HepG2 (cell line): ENCODE results near the gene TRPC1. TPM values are rescaled to one million over a fixed set of nuclear protein-coding genes. Genes with fewer than 3 reads are reported as not detected.

Experiments
- ATAC-seq: fragments of 200-7000 bp; cut with Tn5 transposase; 3 replicates; pipeline ENCODE4 v1.9.1; 2020; ENCODE audit warnings: mild to moderate bottlenecking, moderate library complexity
- BruUV-seq: library from RNA; stranded (reverse); fragments of 400-500 nt; replicated peaks from 2 replicates; lab custom pipeline; 2021; lab: Mats Ljungman, UMichigan
- CTCF ChIA-PET: fragments of 300-600 bp; formaldehyde crosslinking; extraction: SDS; loops from one replicate; lab custom pipeline; 2021; ENCODE audit warnings: low total read pairs, inconsistent platforms, low intra/inter-chr PET ratio; lab: Yijun Ruan, JAX
- POLR2A ChIA-PET: fragments of 350-600 bp; sonication (Branson Sonifier 250); formaldehyde crosslinking; loops from one replicate; lab custom pipeline; 2020; ENCODE audit warnings: antibody characterized with exemption, inconsistent platforms; lab: Yijun Ruan, JAX
- DNase-seq: peaks from one replicate; pipeline ENCODE4 v3.0.0-alpha.2; 2015; ENCODE audit warnings: low spot score
- FAIRE-seq: peaks from 3 replicates; lab custom pipeline; 2011; peaks lifted over from hg19 to GRCh38; lab: Jason Lieb, UNC
- H2AFZ ChIP-seq: one replicate; pipeline ENCODE4 v1.6.1; 2011; ENCODE audit warnings: low read length, inconsistent platforms
- H3K27ac ChIP-seq: fragments of 300-600 bp; 3 replicates; pipeline ENCODE4 v1.8.0; 2011; ENCODE audit warnings: mixed run types, mild to moderate bottlenecking, mixed read lengths, low read length, inconsistent platforms; ENCODE audit not compliant: insufficient read depth; ENCODE audit errors: extremely low read length
- H3K27me3 ChIP-seq, 2 experiments: fragments of 200-600 bp in 1 of 2; 2 replicates in 1 of 2; 3 replicates in 1 of 2; pipeline versions ENCODE4 v1.6.0 to v1.8.0; 2011; ENCODE audit warnings: low read length in 2 of 2, mild to moderate bottlenecking in 2 of 2, moderate library complexity in 2 of 2, inconsistent platforms in 1 of 2; ENCODE audit not compliant: insufficient read depth in 2 of 2, control insufficient read depth in 1 of 2
- H3K36me3 ChIP-seq, 2 experiments: fragments of 200-600 bp in 1 of 2; replicated peaks in 1 of 2; 2 replicates in 1 of 2; 3 replicates in 1 of 2; pipeline versions ENCODE4 v1.5.1 to v1.8.0; 2011; ENCODE audit warnings: low read length in 2 of 2, inconsistent platforms in 1 of 2; ENCODE audit not compliant: insufficient read depth in 2 of 2, control insufficient read depth in 1 of 2
- H3K4me1 ChIP-seq: 2 replicates; pipeline ENCODE4 v1.5.1; 2012; ENCODE audit warnings: low read length, inconsistent platforms; ENCODE audit not compliant: insufficient read depth
- H3K4me2 ChIP-seq: 2 replicates; pipeline ENCODE4 v1.6.0; 2011; ENCODE audit warnings: low read depth, low read length, inconsistent platforms
- H3K4me3 ChIP-seq, 3 experiments: fragments of 200-600 bp in 1 of 3; sonication (generic), shearing (Covaris generic) in 1 of 3; replicated peaks in 1 of 3; 2 replicates each; pipeline ENCODE4 v1.5.1; 2011 to 2016; ENCODE audit warnings: low read length in 3 of 3, inconsistent platforms in 2 of 3, low read depth in 2 of 3, mild to moderate bottlenecking in 2 of 3, control low read depth in 1 of 3, mixed read lengths in 1 of 3; ENCODE audit not compliant: insufficient read depth in 1 of 3
- H3K79me2 ChIP-seq: one replicate; pipeline ENCODE4 v1.6.1; 2011; ENCODE audit warnings: low read length, inconsistent platforms; ENCODE audit not compliant: insufficient read depth
- H3K9ac ChIP-seq: 2 replicates; pipeline ENCODE4 v1.6.0; 2011; ENCODE audit warnings: mild to moderate bottlenecking, low read depth, low read length, inconsistent platforms; ENCODE audit not compliant: insufficient read depth
- H3K9me3 ChIP-seq: 2 replicates; pipeline ENCODE4 v1.5.1; 2012; ENCODE audit warnings: mild to moderate bottlenecking, low read length
- H4K20me1 ChIP-seq: 2 replicates; pipeline ENCODE4 v1.6.0; 2011; ENCODE audit warnings: inconsistent platforms, mild to moderate bottlenecking, low read length, moderate library complexity; ENCODE audit not compliant: insufficient read depth
- CHD4 ChIP-seq: fragments of 200-600 bp; sonication (generic); IDR thresholded peaks from 2 replicates; pipeline ENCODE4 v1.7.0; 2017; ENCODE audit warnings: mild to moderate bottlenecking, low read length, borderline replicate concordance
- FOXP4 ChIP-seq: sonication (generic); formaldehyde crosslinking; IDR thresholded peaks from 2 replicates; pipeline ENCODE4 v1.4.0; 2020; ENCODE audit warnings: missing genetic modification reagents
- GFI1 ChIP-seq: sonication (generic); formaldehyde crosslinking; IDR thresholded peaks from 2 replicates; pipeline ENCODE4 v1.5.0; 2020; ENCODE audit warnings: missing genetic modification reagents, mild to moderate bottlenecking, borderline replicate concordance
- HDAC2 ChIP-seq: sonication (generic); formaldehyde crosslinking; IDR thresholded peaks from 2 replicates; pipeline ENCODE4 v1.4.0; 2020; ENCODE audit warnings: missing genetic modification reagents
- HHEX ChIP-seq: IDR thresholded peaks from 2 replicates; pipeline ENCODE4 v1.6.1; 2016; ENCODE audit warnings: control low read depth
- HMG20A ChIP-seq: IDR thresholded peaks from 2 replicates; pipeline ENCODE4 v1.6.1; 2016; ENCODE audit warnings: borderline replicate concordance
- IKZF1 ChIP-seq: fragments of 450-650 bp; IDR thresholded peaks from 2 replicates; pipeline ENCODE4 v1.7.1; 2016
- KDM1A ChIP-seq: IDR thresholded peaks from 2 replicates; pipeline ENCODE4 v1.6.1; 2016; ENCODE audit warnings: missing compliant biosample characterization
- KMT2B ChIP-seq: IDR thresholded peaks from 2 replicates; pipeline ENCODE4 v1.6.1; 2016; ENCODE audit warnings: missing genetic modification reagents, missing compliant biosample characterization
- MAFF ChIP-seq: IDR thresholded peaks from 2 replicates; pipeline ENCODE4 v1.6.1; 2011; ENCODE audit warnings: low read depth, low read length, improper control_type of control experiment
- MAFG ChIP-seq: sonication (generic); formaldehyde crosslinking; IDR thresholded peaks from 2 replicates; pipeline ENCODE4 v1.5.1; 2020; ENCODE audit warnings: mild to moderate bottlenecking, missing genetic modification reagents
- MYPOP ChIP-seq: sonication (generic); formaldehyde crosslinking; IDR thresholded peaks from 2 replicates; pipeline ENCODE4 v1.8.1; 2023; ENCODE audit warnings: mild to moderate bottlenecking, moderate library complexity, missing genetic modification reagents
- NR2F1 ChIP-seq, 2 experiments: fragments of 450-650 bp in 1 of 2; formaldehyde crosslinking in 1 of 2; IDR thresholded peaks; 2 replicates each; pipeline versions ENCODE4 v1.5.0 to v1.6.1; 2016 to 2020; ENCODE audit warnings: mild to moderate bottlenecking in 1 of 2, missing compliant biosample characterization in 1 of 2, missing genetic modification reagents in 1 of 2, moderate library complexity in 1 of 2
- RXRB ChIP-seq: IDR thresholded peaks from 2 replicates; pipeline ENCODE4 v1.6.1; 2016; ENCODE audit warnings: borderline replicate concordance, missing genetic modification reagents, missing compliant biosample characterization
- SP4 ChIP-seq: sonication (generic); formaldehyde crosslinking; IDR thresholded peaks from 2 replicates; pipeline ENCODE4 v1.8.1; 2023; ENCODE audit warnings: mild to moderate bottlenecking, missing genetic modification reagents
- TBL1XR1 ChIP-seq: fragments of 150-350 bp; IDR thresholded peaks from 2 replicates; pipeline ENCODE4 v1.6.1; 2014; ENCODE audit warnings: borderline replicate concordance, low read length; ENCODE audit not compliant: partially characterized antibody
- TRIM22 ChIP-seq: fragments of 450-650 bp; IDR thresholded peaks from 2 replicates; pipeline ENCODE4 v1.6.1; 2017
- ZMYM4 ChIP-seq: sonication (generic); formaldehyde crosslinking; IDR thresholded peaks from 2 replicates; pipeline ENCODE4 v1.8.1; 2023; ENCODE audit warnings: mild to moderate bottlenecking, missing genetic modification reagents
- ZNF24 ChIP-seq: fragments of 450-650 bp; IDR thresholded peaks from 2 replicates; pipeline ENCODE4 v1.6.1; 2017; ENCODE audit warnings: antibody characterized with exemption, mild to moderate bottlenecking
- ZNF251 ChIP-seq: sonication (generic); formaldehyde crosslinking; IDR thresholded peaks from 2 replicates; pipeline ENCODE4 v1.9.0; 2021; ENCODE audit warnings: mild to moderate bottlenecking, missing genetic modification reagents
- ZNF670 ChIP-seq: sonication (generic); formaldehyde crosslinking; IDR thresholded peaks from 2 replicates; pipeline ENCODE4 v1.8.0; 2022; ENCODE audit warnings: mild to moderate bottlenecking, missing genetic modification reagents, borderline replicate concordance
- ZNF816 ChIP-seq: sonication (generic); formaldehyde crosslinking; IDR thresholded peaks from 2 replicates; pipeline ENCODE4 v1.8.0; 2022; ENCODE audit warnings: missing genetic modification reagents, mild to moderate bottlenecking, borderline replicate concordance
- WGBS: methylation state at CpG from one replicate; pipeline ENCODE4 v1.1.6; 2017; ENCODE audit warnings: low lambda C conversion rate; 5-methylcytosine and 5-hydroxymethylcytosine counted together
- in situ Hi-C: cut with HindIII; loops from 2 replicates; pipeline ENCODE4 v1.10.0; 2017; ENCODE audit warnings: low pct_unique_long_range_greater_than_20kb; ENCODE audit not compliant: extremely low pct_ligation_motif_present
- intact Hi-C: fragments of 100-400 bp; cut with micrococcal nuclease; formaldehyde crosslinking; loops from one replicate; pipeline ENCODE4 v1.10.0; 2022; ENCODE audit not compliant: unreplicated experiment
- polyA plus RNA-seq, 8 experiments: library from polyadenylated mRNA; depleted of rRNA in 3 of 8; stranded (reverse) in 7 of 8; unstranded in 1 of 8; fragments of >200 nt; fragmentation: Illumina TruSeq in 4 of 8; extraction: Trizol in 4 of 8; gene quantifications; 2 replicates each; pipeline versions ENCODE4 v1.2.1 to v1.2.3, GENCODE V29; 2011 to 2016; ENCODE audit warnings: low read depth in 4 of 8, missing spikeins in 1 of 8, mixed read lengths in 1 of 8; ENCODE audit not compliant: insufficient read depth in 1 of 8
- total RNA-seq, 5 experiments: library from RNA; depleted of rRNA; stranded (reverse); fragments of >200 nt; fragmentation: Illumina TruSeq; extraction: Trizol; gene quantifications; 2 replicates each; pipeline ENCODE4 v1.2.3, GENCODE V29; 2016; ENCODE audit warnings: low read depth in 1 of 5

The TRPC1 gene
- total and polyA plus RNA-seq, 2 of the 13 experiments (the other 11 are each of a cell fraction or from before 2014, with no cell fraction given): 10.8 to 13.1 TPM

GRCh38 chr3:142850395-142851023, 126.7 kb downstream of the TRPC1 start:
- H3K27me3 ChIP-seq: peaks cover 0 to 3% of the 10 kb centered on the region in 2 experiments; a peak in 1 of 5 replicates
- 4% methylated on average over 2 of the region's 2 CpGs for WGBS
- peak overlapping the region; percentile 45 for H3K27ac ChIP-seq
- H4K20me1 ChIP-seq: no peaks in the 10 kb centered on the region
- no peak overlapping the region for H2AFZ ChIP-seq
- ATAC-seq (peak; percentile 53), DNase-seq (peak; percentile 39), FAIRE-seq (no peak)
- peaks cover 49% of the 10 kb centered on the region for H3K4me1 ChIP-seq
- H3K9me3 ChIP-seq: no peaks in the 10 kb centered on the region
- POLR2A ChIA-PET: interaction anchor here (1.3 kb wide), 1 partner anchor 151 kb away, joined by 6 read pairs; the partner anchor contains the start of gene U2SURP
- H3K4me2 ChIP-seq: peak overlapping the region; percentile 53; the same call in 1 of the 2 replicates
- intact Hi-C loops: no loop called here
- no peaks in the 10 kb centered on the region for H3K36me3 ChIP-seq
- H3K4me3 ChIP-seq: no peak overlapping the region
- H3K79me2 ChIP-seq: no peaks in the 10 kb centered on the region
- no peak overlapping the region for H3K9ac ChIP-seq
- in situ Hi-C loops: no loop called here
- no TSS peak for BruUV-seq
- CTCF ChIA-PET: no interaction called here
- TF ChIP-seq RXRB (CRISPR knock-in tag) (peak; percentile 71), IKZF1 (no peak), HDAC2 (CRISPR knock-in tag) (peak; percentile 48), ZMYM4 (CRISPR knock-in tag) (peak; percentile 88), ZNF251 (CRISPR knock-in tag) (no peak), TBL1XR1 (no peak), KMT2B (CRISPR knock-in tag) (0 out of 2 replicates have a peak, but pooled peaks have one; percentile 44), HMG20A (peak; percentile 81), GFI1 (0 out of 2 replicates have a peak, but pooled peaks have one; percentile 10), KDM1A (CRISPR knock-in tag) (0 out of 2 replicates have a peak, but pooled peaks have one; percentile 14), ZNF816 (CRISPR knock-in tag) (peak; percentile 75; the same call in 1 of the 2 replicates), SP4 (CRISPR knock-in tag) (no peak), MAFF (peak; percentile 93), MYPOP (CRISPR knock-in tag) (peak; percentile 51; the same call in 1 of the 2 replicates), FOXP4 (CRISPR knock-in tag) (peak; percentile 15; the same call in 1 of the 2 replicates), ZNF670 (CRISPR knock-in tag) (peak; percentile 56; the same call in 1 of the 2 replicates), TRIM22 (no peak), HHEX (CRISPR knock-in tag) (peak; percentile 9; the same call in 1 of the 2 replicates), CHD4 (no peak), ZNF24 (peak; percentile 54; the same call in 1 of the 2 replicates), MAFG (CRISPR knock-in tag) (peak; percentile 61; the same call in 1 of the 2 replicates), NR2F1 (CRISPR knock-in tag; IDR thresholded peaks at IDR 0.05) (peak; percentile 78 to 82)
